ENCODE results near the gene PBX4. TPM values are rescaled to one million over a fixed set of nuclear protein-coding genes. Genes with fewer than 3 reads are reported as not detected.

Gene PBX4
- total and polyA plus RNA-seq, 10 of the 15 experiments (the other 5 are each of a cell fraction or from before 2014, with no cell fraction given) = 0.18 to 17.3 (median 4.2) TPM

GRCh38 chr19:19631346-19631745, 12.9 kb upstream of the PBX4 start:
- CTCF ChIA-PET = no interaction called here
- no peak overlapping the region for H2AFZ ChIP-seq (ENCODE audit: control insufficient read depth, low read depth, low read length)
- no peak overlapping the region for H3K9ac ChIP-seq (ENCODE audit: control insufficient read depth, insufficient read depth, low read length)
- H3K9me3 ChIP-seq (replicated peaks; ENCODE audit: control insufficient read depth, insufficient read depth, low read length) = no peaks in the 10 kb centered on the region
- intact Hi-C loops (cut with micrococcal nuclease; ENCODE audit: unreplicated experiment) = no loop called here
- SMC1A ChIA-PET (ENCODE audit: uncharacterized antibody, unreplicated experiment) = no interaction called here
- H4K20me1 ChIP-seq (ENCODE audit: control insufficient read depth, insufficient read depth) = no peaks in the 10 kb centered on the region
- POLR2A ChIA-PET = no interaction called here
- no peaks in the 10 kb centered on the region for H3K27me3 ChIP-seq (replicated peaks in 1 of 2; ENCODE audit: control insufficient read depth in 2 of 2, insufficient read depth in 2 of 2, low read length in 1 of 2)
- H3K36me3 ChIP-seq (ENCODE audit: control insufficient read depth in 2 of 2, insufficient read depth in 2 of 2, low read length in 1 of 2) = peaks cover 15 to 25% of the 10 kb centered on the region in 2 experiments
- H3K79me2 ChIP-seq (ENCODE audit: control insufficient read depth, insufficient read depth, low read length) = no peaks in the 10 kb centered on the region
- peaks cover 5% of the 10 kb centered on the region; the same call in 1 of the 2 replicates for H3K4me1 ChIP-seq (ENCODE audit: control insufficient read depth, insufficient read depth, low read length)
- ATAC-seq = no peak
- H3K4me3 ChIP-seq = no peak overlapping the region
- H3K4me2 ChIP-seq (ENCODE audit: control insufficient read depth, insufficient read depth) = no peak overlapping the region
- no TSS peak for BruUV-seq (replicated peaks)
- TF ChIP-seq POLR2A (IDR thresholded peaks at IDR 0.05; ENCODE audit: low read depth, low read length) (peak; percentile 36; the same call in 1 of the 2 replicates), ESRRA (IDR thresholded peaks at IDR 0.05; ENCODE audit: low read length) (no peak)
- RAD21 ChIA-PET (ENCODE audit: unreplicated experiment) = no interaction called here
- H3K27ac ChIP-seq (ENCODE audit: control insufficient read depth, insufficient read depth) = no peak overlapping the region
- FAIRE-seq = no peak
- WGBS (ENCODE audit: insufficient coverage, insufficient replicate concordance, low lambda C conversion rate, missing lambda C conversion rate) = 92% methylated on average over 7 of the region's 7 CpGs
- in situ Hi-C loops (cut with MboI) = no loop called here
- DNase-seq (ENCODE audit: low read depth, low spot score) = no peak

- no peak for DNase-seq (ENCODE audit: low read depth, low spot score)
- H2AFZ ChIP-seq (ENCODE audit: control insufficient read depth, low read depth, low read length) = no peak overlapping the region
- BruUV-seq (replicated peaks) = no TSS peak
- H3K4me1 ChIP-seq (ENCODE audit: control insufficient read depth, insufficient read depth, low read length) = peaks cover 5% of the 10 kb centered on the region; the same call in 1 of the 2 replicates
- H3K9me3 ChIP-seq (replicated peaks; ENCODE audit: control insufficient read depth, insufficient read depth, low read length) = no peaks in the 10 kb centered on the region
- no peak overlapping the region for H3K27ac ChIP-seq (ENCODE audit: control insufficient read depth, insufficient read depth)
- RAD21 ChIA-PET (ENCODE audit: unreplicated experiment) = no interaction called here
- CTCF ChIA-PET = no interaction called here
- no peak for FAIRE-seq
- intact Hi-C loops (cut with micrococcal nuclease; ENCODE audit: unreplicated experiment) = no loop called here
- POLR2A ChIA-PET = no interaction called here
- no peak overlapping the region for H3K4me2 ChIP-seq (ENCODE audit: control insufficient read depth, insufficient read depth)
- 92% methylated on average over 2 of the region's 2 CpGs for WGBS (ENCODE audit: insufficient coverage, insufficient replicate concordance, low lambda C conversion rate, missing lambda C conversion rate)
- ATAC-seq = no peak
- H3K79me2 ChIP-seq (ENCODE audit: control insufficient read depth, insufficient read depth, low read length) = no peaks in the 10 kb centered on the region
- no peaks in the 10 kb centered on the region for H3K27me3 ChIP-seq (replicated peaks in 1 of 2; ENCODE audit: control insufficient read depth in 2 of 2, insufficient read depth in 2 of 2, low read length in 1 of 2)
- H4K20me1 ChIP-seq (ENCODE audit: control insufficient read depth, insufficient read depth) = no peaks in the 10 kb centered on the region
- no peak overlapping the region for H3K4me3 ChIP-seq
- peaks cover 14 to 22% of the 10 kb centered on the region in 2 experiments for H3K36me3 ChIP-seq (ENCODE audit: control insufficient read depth in 2 of 2, insufficient read depth in 2 of 2, low read length in 1 of 2)
- in situ Hi-C loops (cut with MboI) = no loop called here
- SMC1A ChIA-PET (ENCODE audit: uncharacterized antibody, unreplicated experiment) = no interaction called here
- no peak overlapping the region for H3K9ac ChIP-seq (ENCODE audit: control insufficient read depth, insufficient read depth, low read length)
- TF ChIP-seq MTA3 (IDR thresholded peaks at IDR 0.05; ENCODE audit: borderline replicate concordance, low read length) (no peak), ELK1 (IDR thresholded peaks at IDR 0.05; ENCODE audit: low read depth, low read length) (no peak), ZNF207 (IDR thresholded peaks at IDR 0.05; ENCODE audit: borderline replicate concordance) (no peak), CBX3 (IDR thresholded peaks at IDR 0.05; ENCODE audit: borderline replicate concordance, low read depth) (no peak), NR2C2 (IDR thresholded peaks at IDR 0.05; ENCODE audit: borderline replicate concordance, control insufficient read depth, insufficient read length, low read depth) (no peak), E4F1 (IDR thresholded peaks at IDR 0.05; ENCODE audit: borderline replicate concordance, partially characterized antibody) (no peak), BCLAF1 (IDR thresholded peaks at IDR 0.05) (no peak), WRNIP1 (IDR thresholded peaks at IDR 0.05; ENCODE audit: borderline replicate concordance, low read depth, low read length) (no peak), E2F4 (IDR thresholded peaks at IDR 0.05; ENCODE audit: low read depth, low read length) (no peak)
These were observed 11.9 kb upstream of the PBX4 start for GRCh38 chr19:19630426-19630825.
